LoVo (cell line): ENCODE results near the gene LDB1.

Experiments used
- DNase-seq: peaks from one replicate; pipeline ENCODE4 v3.0.0-alpha.2; 2016; ENCODE audit warnings: low spot score

Gene LDB1

DNA sequence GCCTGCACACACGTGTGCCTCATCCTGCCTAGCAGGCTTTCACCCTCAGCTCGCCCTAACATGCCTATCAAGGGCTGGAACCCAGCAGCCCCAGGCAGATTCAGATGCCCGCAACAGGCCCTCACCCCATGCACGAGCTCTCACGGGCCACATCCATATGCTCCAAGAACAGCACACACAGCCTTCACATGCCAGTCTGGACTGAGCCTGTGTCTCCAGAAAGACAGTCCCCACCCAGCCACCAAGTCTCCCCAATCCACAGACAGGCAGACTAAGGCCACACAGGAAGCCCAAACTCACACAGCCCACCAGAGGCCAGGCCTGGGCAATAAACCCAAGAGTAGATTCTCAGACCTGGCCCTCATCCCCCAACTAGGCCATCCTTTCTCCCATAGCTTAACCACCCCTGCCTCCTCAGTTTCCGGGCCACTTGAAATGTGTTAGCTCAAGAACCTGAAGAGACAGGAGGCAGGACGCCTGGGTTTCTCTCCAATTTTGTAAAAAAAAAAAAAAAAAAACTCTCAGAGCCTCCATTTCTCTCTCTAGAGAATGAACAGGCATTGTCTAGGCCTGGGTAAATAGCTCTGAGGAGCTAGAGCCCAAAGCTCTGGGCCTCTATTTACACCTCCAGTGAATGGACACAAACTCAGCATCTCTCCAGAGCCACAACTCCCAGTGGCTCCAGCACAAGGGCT lies 6.8 kb downstream of the LDB1 start:
- DNase-seq, result no peak

DNA sequence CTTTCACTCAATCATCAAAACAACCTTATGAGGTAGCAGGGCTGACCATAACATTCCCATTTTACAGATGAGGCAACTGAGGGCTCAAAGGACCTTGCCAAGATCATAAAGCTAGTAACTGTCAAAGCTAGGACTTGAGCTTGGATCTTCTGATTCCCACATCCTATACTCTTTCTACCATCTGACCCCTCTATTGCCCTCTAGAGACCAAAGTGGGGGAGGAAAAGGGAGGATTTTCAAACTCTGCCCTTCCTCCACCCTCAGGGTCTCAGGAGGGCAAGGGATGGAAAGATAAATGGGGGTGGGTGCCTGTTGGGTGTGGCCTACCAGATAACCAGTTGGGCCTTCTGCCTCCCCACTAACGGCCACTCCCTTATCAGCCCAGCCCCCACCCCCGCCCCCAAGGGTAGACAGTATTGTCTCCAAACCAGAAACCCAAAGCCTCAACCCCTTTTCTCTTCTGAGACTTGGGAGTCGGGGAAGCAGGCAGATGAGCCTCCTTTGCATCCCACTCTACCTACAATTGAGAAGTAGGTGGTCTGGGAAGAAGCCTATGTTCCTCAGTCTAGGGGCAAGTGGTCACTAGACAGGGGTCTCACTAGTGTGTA lies 7.9 kb downstream of the LDB1 start:
- DNase-seq, result no peak

DNA sequence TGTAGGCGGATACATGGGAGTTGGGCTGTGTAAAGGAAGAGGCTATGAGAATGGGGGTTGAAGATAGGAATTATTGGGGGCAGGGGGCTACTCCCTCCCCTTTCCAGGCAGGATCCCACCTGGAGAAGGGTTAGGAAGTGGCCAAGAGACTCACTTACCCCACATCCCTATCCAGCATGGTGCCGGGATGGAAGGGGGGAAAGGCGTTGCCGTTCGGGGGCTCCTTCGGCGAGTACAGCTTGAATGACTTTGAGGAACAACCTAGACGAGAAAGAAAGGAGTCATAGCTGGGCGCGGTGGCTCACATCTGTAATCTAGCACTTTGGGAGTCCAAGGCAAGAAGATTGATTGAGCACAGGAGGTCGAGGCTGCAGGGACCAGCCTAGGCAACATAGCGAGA lies 8.9 kb downstream of the LDB1 start:
- no peak for DNase-seq

DNA sequence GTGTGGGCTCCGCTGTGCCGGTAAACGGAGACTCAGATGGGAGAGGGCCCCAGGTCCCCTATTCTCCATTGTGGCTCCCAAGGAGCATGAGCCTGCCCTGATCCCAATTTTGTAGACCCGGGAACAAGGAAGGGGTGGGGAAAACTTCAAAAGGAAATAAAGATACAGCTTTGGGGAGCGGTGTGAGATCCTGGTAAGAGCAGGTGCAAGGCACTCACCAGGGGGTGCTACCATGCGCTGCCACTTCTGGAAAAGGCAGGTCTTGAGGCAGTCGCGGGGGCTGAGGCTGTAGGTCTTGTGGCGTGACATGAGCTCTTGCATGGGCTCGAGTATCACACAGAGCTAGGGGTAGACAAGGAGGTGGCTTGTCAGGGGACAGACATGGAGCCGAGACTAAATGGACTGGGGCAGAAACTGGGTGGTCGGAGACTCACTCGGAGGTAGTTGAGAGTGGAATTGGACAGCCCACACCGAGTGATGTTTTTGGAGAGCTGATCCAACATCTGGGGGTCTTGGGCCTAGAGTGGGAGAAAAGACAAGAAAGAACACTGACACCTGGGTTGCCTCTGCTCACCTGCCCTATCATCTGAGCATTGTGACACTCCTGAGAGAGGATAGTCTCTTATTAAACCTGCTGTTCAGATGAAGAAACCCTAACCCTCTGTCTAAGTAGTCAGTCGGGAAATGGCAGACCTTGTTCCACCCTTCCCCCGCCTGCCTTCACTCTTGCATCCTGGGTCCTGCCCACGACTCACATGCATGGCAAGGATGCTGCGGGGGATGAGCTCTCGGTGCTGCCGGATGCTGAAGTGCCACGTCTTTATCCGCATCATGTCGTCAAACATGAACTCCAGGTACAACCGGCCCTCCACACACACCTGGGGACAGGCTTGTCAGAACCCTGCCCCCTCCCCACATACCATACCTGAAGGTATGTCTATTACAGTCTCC lies 10.7 kb downstream of the LDB1 start:
- no peak for DNase-seq

DNA sequence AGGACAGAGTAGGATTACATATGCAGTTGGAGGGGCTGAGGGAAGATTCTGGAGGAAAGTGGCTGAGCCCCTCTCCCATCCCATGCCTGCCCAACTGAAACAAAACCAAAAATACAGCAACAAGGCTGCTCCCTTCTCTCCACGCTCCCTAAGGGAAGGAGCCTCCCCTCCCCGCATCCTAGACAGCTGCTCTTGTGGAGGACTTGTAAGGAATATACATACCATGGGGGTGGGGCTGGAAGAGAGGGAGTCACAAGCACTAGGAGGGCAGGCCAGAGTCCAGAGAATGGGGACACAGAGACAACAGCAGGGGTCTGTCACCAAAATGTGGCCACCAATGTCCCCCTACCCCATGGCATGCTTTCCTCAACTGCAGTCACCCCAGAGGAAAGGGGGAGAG lies 13.2 kb downstream of the LDB1 start:
- no peak for DNase-seq

DNA sequence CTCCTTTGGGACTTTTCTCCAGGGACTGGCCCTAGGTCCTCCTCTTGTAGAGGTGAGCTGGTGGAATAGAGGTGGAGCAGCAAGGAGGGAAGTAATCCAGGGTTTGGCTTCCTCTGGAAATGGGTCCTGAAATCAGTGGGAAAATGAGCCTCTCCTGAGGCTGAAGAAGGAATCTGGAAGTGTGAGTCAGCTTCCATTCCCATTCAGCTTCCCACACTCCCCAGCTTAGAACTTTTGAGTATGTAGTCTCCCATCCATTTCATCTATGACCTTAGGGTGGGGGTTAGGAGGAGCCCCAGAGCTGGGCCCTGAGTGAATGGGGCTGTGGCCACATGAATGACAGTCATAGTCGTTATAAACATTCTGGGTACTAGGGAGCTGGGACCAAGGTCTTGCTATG lies 17.7 kb downstream of the LDB1 start:
- no peak for DNase-seq

DNA sequence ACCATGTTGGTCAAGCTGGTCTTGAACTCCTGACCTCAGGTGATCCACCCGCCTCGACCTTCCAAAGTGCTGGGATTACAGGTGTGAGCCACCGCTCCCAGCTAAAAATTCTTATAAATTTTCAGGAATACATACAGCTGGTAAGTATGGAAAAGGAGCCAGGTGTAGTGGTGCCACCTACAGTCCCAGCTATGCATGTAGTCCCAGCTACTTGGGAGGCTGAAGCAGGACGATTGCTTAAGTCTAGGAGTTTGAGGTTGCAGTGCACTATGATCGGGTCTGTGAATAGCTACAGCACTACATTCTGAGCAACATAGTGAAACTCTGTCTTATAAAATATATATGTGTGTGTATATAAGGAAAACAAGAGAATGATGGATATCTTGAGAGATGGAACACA lies 19.0 kb downstream of the LDB1 start:
- DNase-seq, result no peak

DNA sequence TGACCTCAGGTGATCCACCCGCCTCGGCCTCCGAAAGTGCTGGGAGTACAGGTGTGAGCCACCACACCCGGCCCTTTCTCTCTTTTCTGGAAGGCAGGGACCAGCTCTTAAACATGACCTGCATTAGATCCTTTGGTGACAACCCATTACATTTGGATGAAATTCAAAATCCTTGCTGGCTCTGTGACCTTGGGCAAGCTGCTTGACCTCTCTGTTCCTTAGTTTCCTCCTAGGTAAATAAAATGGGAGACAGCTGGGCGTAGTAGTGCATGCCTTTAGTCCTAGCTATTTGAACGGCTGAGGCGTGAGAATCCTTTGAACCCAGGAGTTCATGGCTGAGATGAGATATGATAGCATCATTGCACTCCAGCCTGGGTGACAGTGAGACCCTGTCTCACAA lies 23.7 kb downstream of the LDB1 start:
- no peak for DNase-seq

DNA sequence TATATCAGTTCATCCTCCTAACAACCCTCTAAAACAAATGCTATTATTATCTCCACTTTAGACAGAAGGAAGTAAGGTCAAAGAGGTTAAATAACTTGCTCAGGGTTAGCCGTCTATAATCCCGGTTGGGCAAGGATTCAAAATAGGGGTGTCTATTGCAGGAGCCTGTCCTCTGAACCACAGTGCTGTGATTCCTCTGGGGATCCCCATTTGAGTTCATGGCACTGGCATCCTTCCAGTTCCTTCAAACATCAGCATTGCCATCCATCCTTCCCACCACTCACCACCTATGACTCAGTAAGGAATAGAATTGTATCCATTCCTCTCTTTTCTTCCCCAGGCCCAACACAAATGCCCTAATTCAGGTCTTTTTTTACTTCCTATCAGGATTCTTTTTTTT lies 29.4 kb downstream of the LDB1 start:
- DNase-seq, result no peak

DNA sequence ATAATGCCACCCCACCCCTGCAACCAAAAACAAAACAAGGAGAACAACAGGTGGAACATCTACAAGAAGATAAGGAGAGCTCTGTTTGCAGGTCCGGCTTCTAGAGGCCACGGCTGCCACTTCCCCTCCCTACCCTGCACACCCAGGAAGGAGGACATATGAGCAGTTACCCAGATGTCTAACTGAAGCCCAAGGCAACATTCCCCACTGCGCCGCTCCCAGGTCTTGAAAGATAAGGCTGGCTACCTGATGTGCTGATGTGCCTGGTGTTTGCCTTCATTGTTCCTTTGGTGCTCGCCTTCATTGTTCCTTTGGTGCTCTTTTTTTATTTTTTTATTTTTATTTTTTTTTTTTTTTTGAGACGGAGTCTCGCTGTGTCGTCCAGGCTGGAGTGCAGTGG lies 34.0 kb downstream of the LDB1 start:
- DNase-seq, result no peak

DNA sequence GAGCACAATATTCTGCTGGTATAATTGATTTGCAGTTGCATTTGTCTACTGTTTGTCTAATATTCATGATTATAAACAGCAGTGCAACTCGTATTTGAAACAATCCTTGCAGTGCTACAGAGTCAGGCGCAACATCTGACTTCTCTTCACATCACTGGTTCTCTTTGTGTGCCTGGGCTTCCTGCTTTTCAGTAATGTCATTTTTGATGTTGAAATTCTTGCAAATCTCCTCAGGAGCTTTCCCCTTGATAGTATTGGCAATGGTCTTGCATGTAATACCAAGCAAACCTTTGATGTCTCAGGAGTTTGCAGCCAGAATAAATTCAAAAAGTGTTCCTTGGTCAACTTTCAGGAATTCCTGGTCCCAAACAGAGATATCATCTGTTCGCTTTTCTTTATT lies 34.8 kb downstream of the LDB1 start:
- no peak for DNase-seq

DNA sequence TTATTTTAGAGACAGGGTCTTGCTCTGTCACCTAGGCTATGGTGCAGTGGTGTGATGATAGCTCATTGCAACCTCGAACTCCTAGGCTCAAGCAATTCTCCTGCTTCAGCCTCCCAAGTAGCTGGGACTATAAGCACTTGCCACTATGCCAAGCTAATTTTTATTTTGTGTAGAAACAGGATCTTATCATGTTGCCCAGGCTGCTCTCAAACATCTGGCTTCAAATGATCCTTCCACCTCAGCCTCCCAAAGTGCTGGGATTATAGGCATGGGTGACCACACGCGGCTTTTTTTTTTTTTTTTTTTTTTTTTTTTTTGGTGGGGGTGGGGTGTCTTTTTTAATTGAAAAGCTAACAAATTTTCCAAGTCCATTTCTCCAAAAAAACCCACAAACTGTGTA lies 36.6 kb downstream of the LDB1 start:
- no peak for DNase-seq

DNA sequence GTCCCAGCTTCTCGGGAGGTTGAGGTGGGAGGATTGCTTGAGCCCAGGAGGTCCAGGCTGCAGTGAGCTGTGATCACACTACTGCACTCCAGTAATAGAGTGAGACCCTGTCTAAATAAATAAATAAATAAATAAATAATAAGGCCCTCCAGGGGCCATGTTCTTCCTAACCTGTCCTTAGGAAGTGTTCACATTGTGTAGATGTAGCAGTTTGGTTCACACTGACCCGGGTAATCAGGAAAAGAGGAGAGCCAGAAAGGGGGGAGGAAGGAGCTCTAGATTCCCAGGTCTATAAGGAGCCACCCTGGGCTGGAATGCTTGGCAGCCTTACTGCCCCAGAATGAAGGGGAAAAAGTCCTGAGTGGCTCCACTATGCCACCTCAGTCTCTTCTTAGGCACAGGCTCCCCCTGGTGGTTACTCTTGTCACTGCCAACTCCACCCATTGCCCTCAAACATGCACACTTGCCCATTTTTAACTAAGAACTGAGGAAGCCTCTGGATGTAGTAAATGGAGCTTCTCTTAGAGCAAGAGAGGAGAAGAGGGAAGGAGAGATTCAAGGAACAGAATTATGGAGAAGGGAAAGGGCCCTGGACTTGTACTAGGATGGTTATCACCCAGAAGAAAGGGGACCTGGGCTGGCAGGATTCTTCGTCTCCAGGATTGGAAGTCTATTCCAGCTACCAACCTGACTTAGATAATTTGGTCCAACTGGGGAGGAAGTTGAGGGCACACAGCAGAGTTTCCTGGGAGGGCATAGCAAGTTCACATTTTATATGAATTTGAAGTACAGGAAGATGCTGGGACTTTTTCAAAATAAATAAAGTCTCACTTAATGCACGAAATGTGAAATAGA lies 47.3 kb downstream of the LDB1 start:
- peak; percentile 76 for DNase-seq

DNA sequence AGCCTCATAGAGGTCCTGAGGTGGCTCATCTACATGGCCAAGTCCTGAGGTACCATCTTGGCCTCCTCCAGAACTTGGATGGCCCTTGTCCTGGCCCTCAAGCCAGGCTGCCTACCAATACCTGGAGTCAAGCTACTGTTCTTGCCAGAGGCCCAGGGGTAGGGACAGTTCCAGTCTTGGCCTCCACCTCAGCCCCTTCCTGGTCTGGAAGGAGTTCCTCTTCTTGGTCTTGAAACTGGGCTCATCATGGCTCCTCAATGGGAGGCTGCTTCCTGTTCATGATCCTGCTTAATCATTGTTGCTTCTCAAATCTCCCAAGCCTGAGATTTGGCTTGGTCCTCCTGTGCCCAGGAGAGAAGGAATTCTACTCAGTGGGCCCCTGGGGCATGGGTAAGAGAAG lies 51.1 kb downstream of the LDB1 start:
- DNase-seq, result no peak

DNA sequence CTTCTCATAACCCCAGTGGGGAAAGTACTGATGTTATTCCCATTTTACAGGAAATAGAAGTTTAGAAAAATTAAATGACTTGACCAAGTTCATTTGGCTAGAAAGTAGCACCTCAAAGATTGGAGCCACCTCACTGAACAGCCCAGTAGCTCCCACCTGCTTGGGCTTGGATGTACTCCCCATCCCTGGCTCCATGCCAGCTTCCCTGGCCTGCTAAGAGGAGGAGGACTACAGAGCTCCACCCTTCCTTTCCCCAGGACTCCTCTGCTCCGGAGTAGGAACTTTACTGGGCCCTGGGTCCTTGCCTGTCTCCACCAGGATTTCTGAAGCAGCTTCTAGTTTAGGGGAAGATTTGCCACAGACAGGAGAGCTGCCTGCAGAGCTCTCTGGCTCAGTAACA lies 52.0 kb downstream of the LDB1 start:
- no peak for DNase-seq

DNA sequence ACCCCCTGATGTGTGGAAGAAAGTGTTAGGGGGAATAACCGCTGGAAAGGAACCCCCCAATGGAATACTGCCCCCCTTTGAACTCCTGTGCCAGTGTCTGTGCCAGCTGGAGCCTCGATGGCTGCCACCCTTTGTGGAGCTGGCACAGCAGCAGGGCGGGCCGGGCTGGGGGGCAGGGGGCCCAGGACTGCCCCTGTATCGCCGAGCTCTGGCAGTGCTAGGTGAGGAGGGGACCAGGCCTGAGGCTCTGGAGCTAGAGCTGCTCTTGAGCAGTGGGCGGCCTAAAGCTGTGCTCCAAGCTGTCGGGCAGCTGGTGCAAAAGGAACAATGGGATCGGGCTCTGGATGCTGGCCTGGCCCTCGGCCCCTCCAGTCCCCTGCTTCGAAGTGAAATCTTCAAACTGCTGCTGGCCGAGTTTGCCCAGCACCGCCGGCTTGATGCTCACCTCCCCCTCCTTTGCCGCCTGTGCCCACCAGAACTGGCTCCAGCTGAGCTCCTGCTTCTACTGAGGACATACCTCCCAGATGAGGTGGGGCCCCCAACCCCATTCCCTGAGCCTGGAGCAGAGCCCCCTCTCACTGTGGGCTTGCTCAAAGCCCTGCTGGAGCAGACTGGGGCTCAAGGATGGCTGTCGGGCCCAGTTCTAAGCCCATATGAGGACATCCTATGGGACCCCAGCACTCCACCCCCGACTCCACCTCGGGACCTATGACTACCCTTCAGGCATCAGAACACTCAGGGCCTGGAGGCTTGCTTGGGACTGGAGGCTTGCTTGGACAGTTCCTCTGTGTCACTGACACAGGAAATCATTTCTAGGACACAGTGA lies 52.9 kb downstream of the LDB1 start:
- no peak for DNase-seq

DNA sequence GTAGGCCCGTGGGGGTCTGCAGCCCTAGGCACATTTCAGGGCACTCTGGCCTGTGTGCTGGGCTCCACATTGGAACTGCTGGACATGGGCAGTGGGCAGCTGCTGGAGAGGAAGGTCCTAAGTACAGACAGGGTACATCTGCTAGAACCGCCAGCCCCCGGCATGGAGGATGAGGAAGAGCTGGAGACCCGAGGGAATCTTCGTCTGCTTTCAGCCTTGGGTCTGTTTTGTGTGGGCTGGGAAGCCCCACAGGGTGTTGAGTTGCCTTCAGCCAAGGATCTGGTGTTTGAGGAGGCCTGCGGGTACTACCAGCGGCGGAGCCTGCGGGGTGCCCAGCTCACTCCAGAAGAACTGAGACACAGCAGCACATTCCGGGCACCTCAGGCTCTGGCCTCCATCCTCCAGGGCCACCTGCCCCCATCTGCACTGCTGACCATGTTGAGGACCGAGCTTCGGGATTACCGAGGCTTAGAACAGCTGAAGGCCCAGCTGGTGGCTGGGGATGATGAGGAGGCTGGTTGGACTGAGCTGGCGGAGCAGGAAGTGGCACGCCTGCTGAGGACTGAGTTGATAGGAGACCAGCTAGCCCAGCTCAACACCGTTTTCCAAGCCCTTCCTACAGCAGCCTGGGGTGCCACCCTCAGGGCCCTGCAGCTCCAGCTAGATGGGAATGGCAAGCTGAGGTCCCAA lies 53.6 kb downstream of the LDB1 start:
- no peak for DNase-seq

DNA sequence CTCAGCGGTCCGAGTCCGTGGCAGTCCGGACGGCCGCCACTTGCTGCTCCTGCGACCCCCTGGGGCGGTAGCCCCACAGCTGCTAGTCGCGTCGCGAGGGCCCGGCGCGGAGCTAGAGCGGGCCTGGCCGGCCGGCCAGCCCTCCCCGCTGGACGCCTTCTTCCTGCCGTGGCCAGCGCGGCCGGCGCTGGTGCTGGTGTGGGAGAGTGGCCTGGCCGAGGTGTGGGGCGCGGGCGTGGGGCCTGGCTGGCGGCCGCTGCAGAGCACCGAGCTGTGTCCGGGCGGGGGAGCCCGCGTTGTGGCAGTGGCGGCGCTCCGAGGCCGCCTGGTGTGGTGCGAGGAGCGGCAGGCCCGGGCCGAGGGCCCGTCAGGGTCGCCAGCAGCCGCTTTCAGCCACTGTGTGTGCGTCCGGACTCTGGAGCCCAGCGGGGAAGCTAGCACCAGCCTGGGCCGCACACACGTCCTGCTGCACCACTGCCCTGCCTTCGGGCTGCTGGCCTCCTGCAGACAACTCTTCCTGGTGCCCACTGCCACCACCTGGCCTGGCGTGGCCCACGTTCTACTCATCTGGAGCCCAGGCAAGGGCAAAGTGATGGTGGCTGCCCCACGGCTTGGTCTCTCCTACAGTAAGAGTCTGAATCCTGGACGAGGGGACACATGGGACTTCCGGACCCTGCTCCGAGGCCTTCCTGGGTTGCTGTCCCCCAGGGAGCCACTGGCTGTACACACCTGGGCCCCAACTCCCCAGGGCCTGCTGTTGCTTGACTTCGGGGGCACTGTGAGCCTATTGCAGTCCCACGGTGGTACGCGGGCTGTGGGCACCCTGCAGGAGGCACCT lies 54.4 kb downstream of the LDB1 start:
- DNase-seq, result peak; percentile 6

DNA sequence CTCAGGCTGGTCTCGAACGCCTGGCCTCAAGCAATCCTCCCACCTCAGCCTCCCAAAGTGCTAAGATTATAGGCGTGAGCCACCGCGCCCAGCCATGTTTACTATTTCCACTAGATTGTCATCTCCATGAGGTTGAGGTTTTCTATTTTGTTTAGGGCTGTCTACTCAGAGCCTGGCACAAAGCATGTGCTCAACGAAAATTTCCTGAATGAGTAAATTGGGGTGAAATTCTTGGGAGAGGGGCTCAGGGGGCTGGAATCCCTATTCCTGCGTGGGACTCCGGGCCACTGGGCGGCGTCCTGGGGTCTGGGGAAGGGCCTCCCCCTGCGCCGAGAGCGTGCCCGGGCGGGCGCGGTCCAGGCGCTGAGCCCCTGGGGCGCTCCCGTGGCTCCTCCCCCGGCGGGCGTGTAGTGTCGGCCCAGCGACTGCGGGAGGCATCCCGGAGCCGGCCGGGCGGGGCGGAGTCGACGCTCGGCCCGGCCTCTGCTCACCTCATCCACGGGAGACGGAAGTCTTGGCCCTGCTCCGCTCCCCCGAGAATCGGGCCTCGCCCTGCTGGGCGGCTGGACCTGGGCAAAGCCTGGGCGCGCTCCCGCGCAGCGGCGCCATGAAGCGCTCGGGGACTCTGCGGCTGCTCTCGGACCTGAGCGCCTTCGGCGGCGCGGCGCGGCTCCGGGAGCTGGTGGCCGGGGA lies 55.2 kb downstream of the LDB1 start, which contains the start of gene HPS6:
Gene HPS6, plus strand, starts transcription at position 482 of the 693 bp plus-strand sequence. Its CDS starts 126 bp downstream, at position 608.
- DNase-seq, result peak; percentile 94
